ENCODE measurements around the gene CPT2.
"Not testable (repeated sequence)": the region's sequence is repeated elsewhere in the genome, so short reads cannot be mapped to it uniquely, and the experiment has no call there.

Gene CPT2

DNA sequence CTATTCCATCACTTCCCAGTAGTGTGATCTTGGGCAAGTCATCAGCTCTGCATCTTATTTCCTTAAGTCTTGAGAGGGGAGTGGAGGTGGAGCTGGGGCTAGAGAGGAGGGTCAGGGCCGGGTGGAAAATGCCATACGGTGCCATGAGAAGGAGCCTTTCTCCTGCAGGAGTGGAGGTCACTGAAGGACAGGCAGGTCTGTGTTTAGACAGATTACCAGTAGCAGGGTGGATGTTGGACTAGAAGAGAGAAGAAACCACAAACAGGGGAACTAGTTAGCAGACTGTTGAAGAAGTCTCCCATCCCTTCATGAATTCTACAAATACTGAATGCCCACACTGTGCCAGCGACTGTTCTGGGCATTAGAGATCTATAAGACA lies 13.9 kb upstream of the CPT2 start:
- DNase-seq = no peak

DNA sequence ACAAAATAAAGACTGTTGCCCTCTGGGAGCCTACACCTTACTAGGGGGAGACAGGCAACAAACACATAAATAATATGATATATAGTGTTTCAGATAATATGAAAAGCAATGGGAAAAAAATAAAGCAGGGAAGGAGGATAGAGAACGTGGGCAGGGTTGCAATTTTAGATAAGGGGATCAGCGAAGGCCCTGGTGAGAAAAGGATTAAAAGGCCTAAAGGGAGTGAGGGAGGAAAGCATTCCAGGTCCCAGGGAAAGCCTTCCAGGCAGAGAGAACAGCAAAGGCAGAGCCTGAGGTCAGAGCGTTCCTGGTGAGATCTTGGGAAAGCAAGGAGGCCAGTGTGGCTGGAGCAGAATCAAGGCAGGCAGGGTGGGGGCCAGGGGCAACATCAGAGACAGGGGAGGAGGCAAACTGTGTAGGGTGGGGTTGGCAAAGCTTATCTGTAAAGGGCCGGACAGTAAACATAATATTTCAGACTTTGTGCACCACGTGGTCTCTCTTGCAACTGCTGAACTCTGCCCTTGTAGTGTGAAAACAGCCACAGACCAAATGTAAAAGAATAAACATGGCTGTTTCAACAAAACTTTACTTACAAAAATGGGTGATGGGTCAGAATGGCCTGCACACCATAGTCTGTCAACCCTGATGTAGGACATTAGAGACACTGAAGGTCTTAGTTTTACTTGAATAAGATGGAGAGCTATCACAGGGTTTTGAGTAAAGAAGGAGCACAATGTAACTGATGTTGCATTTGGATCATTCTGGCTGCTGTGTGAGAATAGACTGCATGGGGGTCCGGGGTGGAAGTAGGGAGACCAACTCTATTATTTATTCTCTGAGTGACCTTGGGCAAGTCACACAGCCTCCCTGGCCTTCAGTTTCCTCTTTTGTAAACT lies 13.3 kb upstream of the CPT2 start:
- DNase-seq = no peak

DNA sequence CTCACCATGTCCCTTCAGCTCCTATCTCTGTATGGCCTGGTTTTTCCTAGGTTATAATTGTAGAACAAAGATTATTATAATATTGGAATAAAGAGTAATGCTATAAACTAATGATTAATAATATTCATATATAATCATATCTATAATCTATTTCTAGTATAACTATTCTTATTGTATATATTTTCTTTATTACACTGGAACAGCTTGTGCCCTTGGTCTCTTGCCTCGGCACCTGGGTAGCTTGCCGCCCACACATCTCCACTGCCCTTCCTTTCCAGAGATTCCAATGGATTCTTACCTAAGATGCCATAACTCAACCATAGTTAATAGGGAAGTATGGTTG lies 10.7 kb upstream of the CPT2 start:
- DNase-seq = not testable (repeated sequence)

DNA sequence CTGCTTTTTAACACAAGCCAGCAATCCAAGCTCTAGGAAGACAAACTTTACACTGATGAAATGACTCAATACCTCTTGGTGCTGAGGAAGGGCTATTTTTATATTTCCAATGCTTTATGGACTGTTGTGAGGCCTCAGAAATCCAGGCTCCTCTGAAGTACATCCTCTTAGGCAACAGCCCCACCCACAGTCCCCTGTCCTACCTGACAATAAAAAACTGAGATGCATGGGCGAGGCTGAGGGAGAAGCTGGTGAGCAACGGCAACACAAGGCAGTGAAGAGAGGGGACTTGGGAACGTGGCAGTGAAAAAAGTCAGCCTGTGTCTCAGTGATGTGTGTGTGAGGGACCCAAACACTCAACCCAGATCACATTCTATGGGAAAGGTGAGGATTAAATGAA lies 10.1 kb upstream of the CPT2 start:
- no peak for DNase-seq

DNA sequence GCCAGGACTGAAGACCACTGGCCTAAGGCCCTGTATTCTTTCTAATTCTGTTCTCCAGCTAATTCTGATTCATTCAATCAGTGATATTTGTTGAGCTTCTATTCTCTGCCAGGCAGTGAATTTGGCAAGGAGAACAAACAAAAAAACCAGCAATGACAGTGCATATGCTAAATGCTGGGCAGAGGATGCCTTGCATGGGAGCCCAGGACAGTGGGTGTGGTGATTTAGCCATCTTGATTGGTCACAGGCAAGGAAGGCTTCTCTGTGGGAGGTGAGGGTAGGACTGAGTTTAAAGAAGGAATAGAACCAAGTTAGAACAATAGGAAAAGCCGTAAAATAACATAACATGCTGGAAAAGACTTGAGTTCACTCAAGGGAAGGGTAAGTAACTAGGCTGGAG lies 9.2 kb upstream of the CPT2 start:
- no peak for DNase-seq

DNA sequence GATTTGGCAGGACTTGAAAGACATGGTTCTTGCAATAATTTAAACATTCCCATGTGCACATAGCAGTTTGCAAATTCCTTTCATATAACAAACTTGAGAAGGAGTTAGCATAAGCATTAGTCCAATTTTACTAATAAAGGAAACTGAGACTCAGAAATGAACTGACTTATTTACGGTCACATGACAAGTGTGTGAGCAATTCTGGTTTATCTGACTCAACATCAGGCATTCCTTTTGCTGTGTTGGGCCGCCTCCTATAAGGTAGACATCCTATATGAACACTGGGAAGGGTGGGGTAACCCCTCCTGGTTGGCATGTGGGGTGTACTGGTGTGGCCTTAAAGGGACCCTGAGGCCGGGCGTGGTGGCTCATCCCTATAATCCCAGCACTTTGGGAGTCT lies 8.5 kb upstream of the CPT2 start:
- no peak for DNase-seq

DNA sequence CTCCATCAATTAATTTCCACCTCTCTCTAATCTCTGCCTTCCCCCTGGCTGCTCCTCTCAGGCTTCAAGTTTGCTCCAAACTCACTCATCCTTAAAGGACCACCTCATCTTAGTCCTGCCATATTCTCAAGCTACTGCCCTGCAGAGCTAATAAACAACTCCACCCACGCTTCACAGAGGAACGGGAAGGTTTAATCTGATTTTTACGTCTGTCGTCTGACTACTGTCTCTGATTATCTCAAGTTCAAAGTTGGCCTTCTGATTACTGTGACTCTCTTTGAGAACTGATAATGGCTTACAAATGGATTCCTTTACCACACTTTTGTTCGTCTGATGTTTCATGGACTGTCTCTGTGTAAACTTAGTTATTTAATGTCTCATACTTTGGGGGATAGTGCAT lies 7.6 kb upstream of the CPT2 start:
- no peak for DNase-seq

DNA sequence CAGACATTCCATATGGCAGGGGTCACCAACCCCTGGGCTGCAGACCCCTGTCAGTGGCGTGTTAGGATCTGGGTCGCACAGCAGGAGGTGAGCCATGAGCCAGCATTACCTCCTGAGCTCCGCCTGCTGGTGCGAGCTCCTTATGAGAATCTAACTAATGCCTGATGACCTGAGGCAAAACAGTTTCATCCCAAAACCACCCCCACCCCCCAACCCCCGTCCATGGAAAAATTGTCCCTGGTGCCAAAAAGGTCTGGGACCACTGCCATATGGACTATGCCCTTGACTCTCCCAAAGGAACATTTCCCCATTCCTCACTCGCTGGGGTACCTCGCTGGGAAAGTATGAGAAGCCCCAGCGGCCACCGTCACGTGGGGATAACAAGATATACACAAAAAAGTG lies 6.4 kb upstream of the CPT2 start:
- DNase-seq = no peak

DNA sequence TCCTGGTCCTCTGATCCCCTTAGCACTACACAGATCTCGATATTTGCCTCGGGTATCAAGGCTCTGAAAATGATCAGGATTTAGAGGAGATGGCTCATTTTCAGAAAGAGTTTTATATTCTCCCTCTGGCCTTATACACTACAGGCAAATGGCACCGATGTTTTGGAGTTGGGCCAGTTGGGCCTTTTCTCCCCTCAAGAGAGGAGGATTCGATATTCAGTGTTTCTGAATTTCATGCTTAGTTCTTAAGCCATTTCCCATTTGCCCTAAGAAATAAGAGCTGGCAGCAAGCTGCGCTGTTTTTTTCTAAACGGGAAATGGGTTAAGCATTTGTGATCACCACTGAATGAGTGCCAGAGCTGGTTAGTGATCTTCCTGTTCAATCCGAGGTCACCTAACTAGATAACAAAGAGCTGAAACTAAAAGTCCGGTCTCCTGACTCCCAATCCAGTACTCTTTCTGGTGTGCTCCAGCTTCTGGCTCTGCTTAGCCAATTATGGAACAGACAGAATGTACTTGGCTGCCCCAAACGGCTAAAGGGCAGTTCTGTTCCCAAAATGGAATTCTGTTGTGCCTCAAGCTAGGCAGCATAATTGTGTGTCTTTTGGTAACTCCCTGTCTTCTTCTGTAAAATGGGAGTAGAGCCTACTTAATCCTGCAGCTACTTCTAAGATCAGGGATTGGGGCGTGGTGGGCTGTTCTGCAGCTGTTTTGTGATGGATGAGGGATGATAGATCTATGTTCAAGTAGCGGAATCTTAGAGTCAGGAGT lies 1.2 kb upstream of the CPT2 start:
- no peak for DNase-seq

DNA sequence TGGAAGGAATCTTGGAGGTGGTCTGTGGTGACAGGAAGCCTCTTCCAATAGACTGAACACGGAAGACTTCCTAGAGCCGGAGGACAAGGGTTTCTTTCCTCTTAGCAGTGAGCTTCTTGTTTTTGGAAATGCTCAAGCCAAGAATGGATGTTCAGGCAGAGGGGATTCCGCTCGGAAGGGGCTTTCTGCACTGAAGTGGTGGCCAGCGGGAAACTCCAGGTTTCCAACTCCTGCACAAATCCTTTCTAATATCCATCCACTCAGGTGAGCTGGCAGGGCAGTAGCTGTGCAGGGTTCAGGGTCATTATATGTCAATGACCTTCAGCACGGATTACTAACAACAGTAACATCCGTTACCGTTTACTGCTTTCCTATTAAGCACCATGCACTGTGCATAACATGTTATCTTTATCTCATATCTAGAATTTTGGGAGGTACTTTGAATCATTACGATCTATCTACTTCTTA lies 573 bp upstream of the CPT2 start:
- DNase-seq = peak; percentile 50

DNA sequence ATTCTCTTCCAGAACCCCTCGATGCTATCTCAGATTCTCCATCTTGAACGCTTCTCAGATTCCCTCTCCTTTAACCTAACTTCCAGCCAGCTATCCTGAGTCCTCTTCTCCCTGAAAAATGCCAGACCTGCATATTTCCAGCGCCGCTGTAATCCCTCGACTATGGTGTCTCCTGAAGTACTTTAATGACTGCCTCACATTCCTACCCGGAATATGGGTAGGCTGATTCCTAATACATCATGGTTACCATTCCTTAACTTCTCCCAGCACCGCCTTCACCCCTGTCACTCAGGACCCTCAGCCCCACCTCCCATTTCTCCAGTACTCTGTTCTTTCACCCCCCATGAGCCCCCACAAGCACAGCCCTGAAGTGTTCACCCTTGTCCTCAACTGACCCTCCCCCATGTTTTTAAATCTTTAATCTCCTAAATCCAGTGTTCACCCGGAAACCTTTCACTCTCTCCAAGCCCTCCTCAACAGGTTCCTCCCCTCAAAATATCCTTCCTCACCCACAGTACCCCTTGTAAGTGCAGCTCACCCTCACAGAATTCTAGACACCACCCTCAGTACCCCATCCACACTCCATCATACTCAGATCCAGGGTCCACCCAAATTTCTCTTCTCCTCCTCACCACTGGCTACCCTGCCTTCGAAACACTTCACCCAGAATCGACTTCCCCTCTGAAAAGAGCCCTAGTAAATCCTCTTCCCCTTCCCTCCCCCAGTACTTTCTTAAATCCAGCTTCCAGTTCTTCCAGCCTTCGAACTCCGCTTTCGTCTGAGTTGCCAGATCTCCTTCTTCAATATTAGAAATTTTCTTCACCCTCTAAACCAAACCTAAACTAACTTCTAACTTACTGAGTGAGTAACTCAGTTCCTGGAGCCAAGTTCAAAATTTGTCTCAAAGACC lies 922 bp downstream of the CPT2 start:
- DNase-seq = no peak

DNA sequence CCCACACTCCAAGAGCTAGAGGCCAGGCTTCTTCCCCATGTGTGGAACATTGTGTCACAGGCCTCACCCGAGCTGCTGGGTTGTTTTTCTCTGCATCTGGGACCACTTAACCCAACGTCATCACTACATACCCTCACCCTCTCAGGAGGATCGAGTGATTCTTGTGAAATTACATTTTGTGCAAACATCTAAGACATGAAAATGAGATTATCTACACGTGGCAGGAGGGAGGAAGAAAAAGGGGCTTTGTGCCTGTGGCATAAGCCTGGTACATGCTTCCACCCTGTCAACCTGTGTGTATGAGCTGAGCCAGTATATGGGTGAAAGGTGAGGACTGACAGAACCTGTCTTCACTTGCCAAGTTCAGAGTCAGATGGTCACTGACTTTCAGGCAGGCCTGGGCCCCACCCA lies 1.6 kb downstream of the CPT2 start:
- DNase-seq = no peak

DNA sequence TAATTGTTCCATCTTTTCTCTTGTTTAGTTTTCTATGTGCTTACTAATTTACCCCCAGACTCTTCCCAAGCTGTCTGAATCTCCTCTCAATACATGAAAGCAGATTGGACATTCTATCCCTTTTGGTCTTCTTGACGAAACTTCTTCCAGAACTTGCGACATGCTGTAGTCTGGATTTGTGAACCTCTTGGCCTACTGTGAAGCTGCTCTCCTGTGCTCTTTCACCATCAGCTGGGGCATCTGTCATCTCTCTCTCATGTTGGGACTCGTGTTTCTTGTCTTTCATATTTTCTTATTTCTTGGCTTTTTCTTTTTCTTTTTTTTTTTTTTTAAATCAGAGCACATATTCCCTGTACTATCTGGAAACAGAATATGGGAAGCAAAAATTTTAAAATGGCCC lies 6.8 kb downstream of the CPT2 start:
- DNase-seq = no peak

DNA sequence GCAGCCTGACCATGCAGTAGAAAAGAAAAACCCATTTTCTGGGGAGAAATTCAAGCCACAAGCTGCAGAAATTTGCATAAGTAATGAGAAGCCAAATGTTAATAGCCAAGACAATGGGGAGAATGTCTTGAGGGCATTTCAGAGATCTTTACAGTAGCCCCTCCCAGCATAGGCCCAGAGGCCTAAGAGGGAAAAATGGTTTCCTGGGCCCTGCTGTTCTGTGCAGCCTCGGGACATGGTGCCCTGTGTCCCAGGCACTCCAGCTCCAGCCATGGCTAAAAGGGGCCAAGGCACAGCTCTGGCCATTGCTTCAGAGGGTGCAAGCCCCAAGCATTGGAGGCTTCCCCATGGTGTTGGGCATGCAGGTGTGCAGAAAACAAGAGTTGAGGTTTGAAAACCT lies 8.9 kb downstream of the CPT2 start:
- DNase-seq = not testable (repeated sequence)

DNA sequence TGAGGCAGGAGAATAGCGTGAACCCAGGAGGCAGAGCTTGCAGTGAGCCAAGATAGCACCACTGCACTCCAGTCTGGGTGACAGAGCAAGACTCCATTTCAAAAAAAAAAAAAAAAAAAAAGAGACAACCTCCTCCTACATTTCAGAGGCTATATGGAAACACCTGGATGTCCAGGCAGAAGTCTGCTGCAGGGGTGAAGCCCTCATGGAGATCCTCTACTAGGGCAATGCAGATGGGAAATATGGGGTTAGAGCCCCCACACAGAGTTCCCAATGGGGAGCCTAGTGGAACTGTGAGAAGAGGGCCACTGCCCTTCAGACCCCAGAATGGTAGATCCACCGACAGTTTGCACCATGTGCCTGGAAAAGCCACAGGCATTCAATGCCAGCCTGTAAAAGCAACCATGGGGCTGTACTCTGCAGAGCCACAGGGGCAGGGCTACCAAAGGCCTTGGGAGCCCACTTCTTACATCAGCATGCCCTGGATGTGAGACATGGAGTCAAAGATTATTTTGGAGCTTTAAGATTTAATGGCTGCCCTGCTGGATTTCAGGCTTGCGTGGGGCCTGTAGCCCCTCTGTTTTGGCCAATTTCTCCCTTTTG lies 9.6 kb downstream of the CPT2 start:
- DNase-seq = not testable (repeated sequence)

DNA sequence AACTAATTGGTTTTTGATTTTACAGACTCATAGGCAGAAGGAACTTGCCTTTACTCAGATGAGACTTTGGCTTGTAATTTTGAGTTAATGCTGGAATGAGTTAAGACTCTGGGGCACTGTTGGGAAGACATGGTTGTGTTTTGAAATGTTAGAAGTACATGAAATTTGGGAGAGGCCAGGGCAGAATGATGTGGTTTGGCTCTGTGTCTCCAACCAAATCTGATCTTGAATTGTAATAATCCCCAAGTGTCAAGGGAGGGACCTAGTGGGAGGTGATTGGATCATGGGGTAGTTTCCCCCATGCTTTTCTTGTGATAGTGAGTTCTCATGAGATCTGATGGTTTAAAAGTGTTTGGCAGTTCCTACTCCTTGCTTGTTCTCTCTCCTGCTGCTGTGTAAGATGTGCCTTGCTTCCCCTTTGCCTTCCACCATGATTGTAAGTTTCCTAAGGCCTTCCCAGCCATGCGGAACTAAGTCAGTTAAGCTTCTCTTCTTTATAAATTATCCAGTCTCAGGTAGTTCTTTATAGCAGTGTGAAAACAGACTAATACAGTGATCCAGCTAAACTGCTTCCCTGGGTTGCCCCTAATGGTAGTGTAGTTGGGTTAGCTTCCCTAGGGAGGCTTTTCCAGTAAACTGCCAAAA lies 10.2 kb downstream of the CPT2 start:
- DNase-seq = no peak

DNA sequence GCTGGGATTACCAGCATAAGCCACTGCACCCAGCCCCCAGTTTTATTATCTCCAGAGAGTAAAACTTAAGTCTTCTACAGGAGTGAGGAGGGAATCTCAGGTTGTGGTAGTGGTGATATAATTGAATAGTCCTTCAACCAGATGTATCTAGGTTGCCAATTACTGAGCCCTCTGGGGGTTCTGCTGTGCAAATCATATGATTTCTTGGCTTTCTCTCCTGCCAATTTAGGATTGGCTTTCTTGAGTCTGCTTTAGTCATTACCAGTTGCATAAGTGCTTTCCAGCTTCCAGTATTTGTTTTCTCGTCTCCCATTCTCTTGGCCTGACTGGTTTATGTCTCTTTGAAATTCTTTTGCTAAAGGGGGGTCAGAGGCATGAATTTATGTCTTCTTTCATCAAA lies 11.1 kb downstream of the CPT2 start:
- DNase-seq = no peak

DNA sequence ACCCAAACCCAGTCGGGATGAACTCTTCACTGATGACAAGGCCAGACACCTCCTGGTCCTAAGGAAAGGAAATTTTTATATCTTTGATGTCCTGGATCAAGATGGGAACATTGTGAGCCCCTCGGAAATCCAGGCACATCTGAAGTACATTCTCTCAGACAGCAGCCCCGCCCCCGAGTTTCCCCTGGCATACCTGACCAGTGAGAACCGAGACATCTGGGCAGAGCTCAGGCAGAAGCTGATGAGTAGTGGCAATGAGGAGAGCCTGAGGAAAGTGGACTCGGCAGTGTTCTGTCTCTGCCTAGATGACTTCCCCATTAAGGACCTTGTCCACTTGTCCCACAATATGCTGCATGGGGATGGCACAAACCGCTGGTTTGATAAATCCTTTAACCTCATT lies 13.7 kb downstream of the CPT2 start:
- no peak for DNase-seq

DNA sequence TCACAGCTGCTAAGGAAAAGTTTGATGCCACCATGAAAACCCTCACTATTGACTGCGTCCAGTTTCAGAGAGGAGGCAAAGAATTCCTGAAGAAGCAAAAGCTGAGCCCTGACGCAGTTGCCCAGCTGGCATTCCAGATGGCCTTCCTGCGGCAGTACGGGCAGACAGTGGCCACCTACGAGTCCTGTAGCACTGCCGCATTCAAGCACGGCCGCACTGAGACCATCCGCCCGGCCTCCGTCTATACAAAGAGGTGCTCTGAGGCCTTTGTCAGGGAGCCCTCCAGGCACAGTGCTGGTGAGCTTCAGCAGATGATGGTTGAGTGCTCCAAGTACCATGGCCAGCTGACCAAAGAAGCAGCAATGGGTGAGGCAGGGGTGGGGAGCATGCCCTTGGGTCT lies 14.3 kb downstream of the CPT2 start:
- DNase-seq = no peak

DNA sequence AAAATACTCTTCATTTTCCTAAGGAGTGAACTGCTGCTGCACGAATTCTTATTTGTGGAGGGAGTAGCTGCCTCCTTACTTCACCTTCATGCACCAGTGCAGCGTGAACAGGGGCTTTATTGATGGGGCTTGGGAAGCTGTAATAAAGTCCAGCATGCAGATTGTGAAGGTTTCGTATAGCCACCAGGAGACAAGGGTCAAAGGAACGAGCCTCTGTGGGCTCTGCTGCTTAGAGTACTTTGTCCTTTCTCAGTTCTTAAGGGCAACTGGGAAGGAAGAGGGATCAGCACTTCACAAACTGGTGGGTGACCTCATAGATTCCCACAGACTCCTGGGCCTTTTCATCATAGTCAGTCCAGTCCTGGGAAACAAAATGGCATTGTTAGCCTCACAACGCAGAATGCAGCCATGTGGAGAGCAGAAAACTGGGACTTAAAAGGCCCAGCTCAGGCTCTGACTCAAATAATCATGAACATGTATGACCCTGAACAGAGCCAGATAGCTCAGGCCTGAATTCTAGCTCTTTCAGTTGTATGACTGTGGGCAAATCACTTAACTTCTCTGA lies 17.8 kb downstream of the CPT2 start:
- DNase-seq = no peak

DNA sequence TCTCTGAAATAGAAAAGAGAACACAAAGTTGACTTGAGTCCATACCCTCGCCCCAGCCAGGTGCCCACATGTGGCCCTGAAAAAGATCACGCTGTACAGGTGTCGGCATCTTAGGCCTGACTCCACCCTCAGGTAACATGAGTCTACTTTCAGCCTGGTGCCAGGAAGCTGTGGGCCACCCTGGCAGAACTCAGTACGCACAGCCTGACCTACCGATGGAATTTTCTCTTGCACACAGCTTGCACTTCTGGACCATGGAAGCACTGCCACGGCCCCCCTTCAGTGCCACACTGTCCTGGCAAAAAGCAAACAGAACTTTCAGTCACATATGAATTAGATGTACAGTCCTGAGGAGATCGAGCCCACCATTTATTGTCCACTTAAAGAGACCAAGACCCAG lies 21.6 kb downstream of the CPT2 start:
- no peak for DNase-seq

DNA sequence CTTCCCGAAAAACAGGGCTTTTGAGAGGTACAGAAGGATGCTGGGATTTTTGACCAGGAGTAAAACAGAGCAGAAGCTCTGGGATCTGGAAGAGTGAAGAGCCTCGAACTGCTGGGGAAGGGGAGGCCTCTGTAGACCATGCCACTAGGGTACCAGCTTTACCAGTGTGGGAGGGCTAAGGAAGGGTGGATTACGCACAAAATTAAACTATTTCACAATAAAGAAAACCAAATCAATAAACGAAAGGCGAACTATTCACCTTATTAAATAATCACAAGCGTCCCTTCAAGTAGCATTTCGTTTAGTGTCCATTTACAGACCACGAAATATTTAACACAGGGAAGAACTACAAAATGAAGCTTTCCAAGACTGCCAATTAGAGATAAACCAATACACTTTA lies 23.1 kb downstream of the CPT2 start:
- no peak for DNase-seq
